GM12878 (cell line): ENCODE results near the gene RYR2. TPM values are rescaled to one million over a fixed set of nuclear protein-coding genes. Genes with fewer than 3 reads are reported as not detected.

Experiments
- ATAC-seq: fragments of 200-7000 bp; cut with Tn5 transposase; 3 replicates; pipeline ENCODE4 v1.9.1; 2020; ENCODE audit warnings: mild to moderate bottlenecking, moderate library complexity
- BruUV-seq: library from RNA; stranded (reverse); fragments of 400-500 nt; replicated peaks from 2 replicates; lab custom pipeline; 2021; lab: Mats Ljungman, UMichigan
- CTCF ChIA-PET: fragments of 300-600 bp; sonication (Branson Sonifier 250); formaldehyde crosslinking; extraction: SDS; loops from one replicate; lab custom pipeline; 2021; ENCODE audit warnings: inconsistent platforms; lab: Yijun Ruan, JAX
- POLR2A ChIA-PET: fragments of 350-600 bp; formaldehyde crosslinking; extraction: SDS; loops from one replicate; lab custom pipeline; 2021; ENCODE audit warnings: inconsistent platforms; lab: Charles Lee
- RAD21 ChIA-PET: fragments of 300-600 bp; sonication (Branson Sonifier 250); formaldehyde crosslinking; loops from one replicate; lab custom pipeline; 2023; ENCODE audit warnings: antibody characterized with exemption; ENCODE audit not compliant: unreplicated experiment; lab: Charles Lee
- SMC1A ChIA-PET: fragments of 300-600 bp; sonication (Branson Sonifier 250); formaldehyde crosslinking; loops from one replicate; lab custom pipeline; 2023; ENCODE audit not compliant: unreplicated experiment, uncharacterized antibody; lab: Charles Lee
- DNase-seq: peaks from one replicate; pipeline ENCODE4 v3.0.0-alpha.2; 2011; ENCODE audit warnings: low read depth, low spot score
- FAIRE-seq: peaks from 3 replicates; lab custom pipeline; 2011; peaks lifted over from hg19 to GRCh38; lab: Jason Lieb, UNC
- H2AFZ ChIP-seq: 2 replicates; pipeline ENCODE4 v1.6.0; 2011; ENCODE audit warnings: low read depth, low read length, control low read depth; ENCODE audit not compliant: control insufficient read depth
- H3K27ac ChIP-seq: 2 replicates; pipeline ENCODE4 v1.5.1; 2011; ENCODE audit warnings: control low read depth; ENCODE audit not compliant: control insufficient read depth, insufficient read depth
- H3K27me3 ChIP-seq, 2 experiments: replicated peaks in 1 of 2; 2 replicates each; pipeline versions ENCODE4 v1.6.0 to v1.6.1; 2011; ENCODE audit warnings: low read length in 1 of 2; ENCODE audit not compliant: control insufficient read depth in 2 of 2, insufficient read depth in 2 of 2
- H3K36me3 ChIP-seq, 2 experiments: 2 replicates each; pipeline ENCODE4 v1.5.1; 2011; ENCODE audit warnings: low read length in 1 of 2; ENCODE audit not compliant: control insufficient read depth in 2 of 2, insufficient read depth in 2 of 2
- H3K4me1 ChIP-seq: 2 replicates; pipeline ENCODE4 v1.6.1; 2011; ENCODE audit warnings: mild to moderate bottlenecking, low read length, moderate library complexity, mixed read lengths; ENCODE audit not compliant: control insufficient read depth, insufficient read depth
- H3K4me2 ChIP-seq: 2 replicates; pipeline ENCODE4 v1.6.0; 2011; ENCODE audit warnings: control low read depth; ENCODE audit not compliant: control insufficient read depth, insufficient read depth
- H3K4me3 ChIP-seq: fragments of 200-600 bp; sonication (generic); 2 replicates; pipeline ENCODE4 v1.5.1; 2016
- H3K79me2 ChIP-seq: 2 replicates; pipeline ENCODE4 v1.6.0; 2011; ENCODE audit warnings: low read length; ENCODE audit not compliant: control insufficient read depth, insufficient read depth
- H3K9ac ChIP-seq: 2 replicates; pipeline ENCODE4 v1.8.0; 2011; ENCODE audit warnings: low read length, control low read depth, mixed read lengths; ENCODE audit not compliant: control insufficient read depth, insufficient read depth
- H3K9me3 ChIP-seq: replicated peaks from 3 replicates; pipeline ENCODE4 v1.5.1; 2011; ENCODE audit warnings: mild to moderate bottlenecking, low read length; ENCODE audit not compliant: control insufficient read depth, insufficient read depth
- H4K20me1 ChIP-seq: 2 replicates; pipeline ENCODE4 v1.6.0; 2011; ENCODE audit not compliant: control insufficient read depth, insufficient read depth
- CBFB ChIP-seq: IDR thresholded peaks from 2 replicates; pipeline ENCODE4 v1.6.1; 2016; ENCODE audit warnings: antibody characterized with exemption, low read depth
- CBX5 ChIP-seq: sonication (generic); IDR thresholded peaks from 2 replicates; pipeline ENCODE4 v1.6.1; 2016; ENCODE audit warnings: low read depth, moderate library complexity, mild to moderate bottlenecking, inconsistent platforms
- E2F8 ChIP-seq: fragments of 450-650 bp; IDR thresholded peaks from 2 replicates; pipeline ENCODE4 v1.6.1; 2018; ENCODE audit warnings: mild to moderate bottlenecking, low read depth, moderate library complexity; ENCODE audit not compliant: partially characterized antibody
- GATAD2B ChIP-seq: fragments of 450-650 bp; conservative IDR thresholded peaks from 2 replicates; pipeline ENCODE4 v1.6.1; 2017; ENCODE audit warnings: low read depth, mild to moderate bottlenecking, moderate library complexity
- POU2F2 ChIP-seq: IDR thresholded peaks from 3 replicates; pipeline ENCODE4 v1.6.1; 2011; ENCODE audit warnings: low read depth, mild to moderate bottlenecking, low read length, borderline replicate concordance
- ZBED1 ChIP-seq: IDR thresholded peaks from 2 replicates; pipeline ENCODE4 v1.6.1; 2016; ENCODE audit warnings: borderline replicate concordance
- ZZZ3 ChIP-seq: IDR thresholded peaks from 2 replicates; pipeline ENCODE4 v1.6.1; 2011; ENCODE audit warnings: low read depth; ENCODE audit not compliant: control insufficient read depth, insufficient read length
- WGBS: methylation state at CpG from one replicate; pipeline ENCODE4 v1.1.6; 2016; ENCODE audit warnings: low lambda C conversion rate; ENCODE audit not compliant: insufficient replicate concordance, insufficient coverage; ENCODE audit errors: missing lambda C conversion rate; 5-methylcytosine and 5-hydroxymethylcytosine counted together
- in situ Hi-C: fragments of 300-500 bp; cut with MboI; formaldehyde crosslinking; loops from 9 replicates; pipeline ENCODE4 v1.14.3; 2018; ENCODE audit warnings: mixed read lengths
- intact Hi-C: fragments of 100-400 bp; cut with micrococcal nuclease; formaldehyde crosslinking; loops from one replicate; pipeline ENCODE4 v1.14.2; 2022; ENCODE audit not compliant: unreplicated experiment
- polyA plus RNA-seq, 11 experiments: library from polyadenylated mRNA; depleted of rRNA in 4 of 11; unstranded in 6 of 11; stranded (reverse) in 5 of 11; fragments of >200 nt; fragmentation: Nextera tagmentation in 4 of 11; fragmentation: Illumina TruSeq in 1 of 11; extraction: Ambion mirVana in 4 of 11; extraction: Trizol in 1 of 11; gene quantifications; 1 replicate in 1 of 11; 2 replicates in 10 of 11; pipeline versions ENCODE4 v1.2.1 to v1.2.3, GENCODE V29; 2011 to 2016; ENCODE audit warnings: inconsistent platforms in 2 of 11, missing spikeins in 2 of 11, low read depth in 1 of 11
- total RNA-seq, 4 experiments: library from RNA; depleted of rRNA in 3 of 4; stranded (reverse); fragments of >200 nt in 3 of 4; fragmentation: Illumina TruSeq in 1 of 4; extraction: Trizol in 1 of 4; gene quantifications; 2 replicates each; pipeline versions ENCODE4 v1.2.1 to v1.2.3, GENCODE V29; 2013 to 2021
- TF ChIP-seq, protein P1 (sequence below): fragments of 450-650 bp; IDR thresholded peaks from 2 replicates; pipeline ENCODE4 v1.6.1; 2014; ENCODE audit warnings: mild to moderate bottlenecking
- TF ChIP-seq, protein P2 (sequence below): IDR thresholded peaks from 2 replicates; pipeline ENCODE4 v1.6.1; 2012; ENCODE audit warnings: mild to moderate bottlenecking, low read depth, low read length

Gene RYR2
- total and polyA plus RNA-seq, 10 of the 15 experiments (the other 5 are each of a cell fraction or from before 2014, with no cell fraction given) = 0.01 to 0.04 TPM; not detected in 8

- no peak overlapping the region for H3K4me2 ChIP-seq
- BruUV-seq = no TSS peak
- ChIA-PET CTCF (no interaction called here), RAD21 (no interaction called here), SMC1A (interaction anchor here (1.2 kb wide), 1 partner anchor 33 kb away, joined by 3 read pairs; no protein-coding TSS in a partner anchor), POLR2A (no interaction called here)
- intact Hi-C loops (no loop called here), in situ Hi-C loops (no loop called here)
- TF ChIP-seq ZZZ3 (no peak), E2F8 (no peak), CBX5 (no peak), ZBED1 (no peak), POU2F2 (no peak), CBFB (no peak), GATAD2B (no peak)
- TF ChIP-seq, protein P1, sequence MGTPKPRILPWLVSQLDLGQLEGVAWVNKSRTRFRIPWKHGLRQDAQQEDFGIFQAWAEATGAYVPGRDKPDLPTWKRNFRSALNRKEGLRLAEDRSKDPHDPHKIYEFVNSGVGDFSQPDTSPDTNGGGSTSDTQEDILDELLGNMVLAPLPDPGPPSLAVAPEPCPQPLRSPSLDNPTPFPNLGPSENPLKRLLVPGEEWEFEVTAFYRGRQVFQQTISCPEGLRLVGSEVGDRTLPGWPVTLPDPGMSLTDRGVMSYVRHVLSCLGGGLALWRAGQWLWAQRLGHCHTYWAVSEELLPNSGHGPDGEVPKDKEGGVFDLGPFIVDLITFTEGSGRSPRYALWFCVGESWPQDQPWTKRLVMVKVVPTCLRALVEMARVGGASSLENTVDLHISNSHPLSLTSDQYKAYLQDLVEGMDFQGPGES = no peak
- TF ChIP-seq, protein P2, sequence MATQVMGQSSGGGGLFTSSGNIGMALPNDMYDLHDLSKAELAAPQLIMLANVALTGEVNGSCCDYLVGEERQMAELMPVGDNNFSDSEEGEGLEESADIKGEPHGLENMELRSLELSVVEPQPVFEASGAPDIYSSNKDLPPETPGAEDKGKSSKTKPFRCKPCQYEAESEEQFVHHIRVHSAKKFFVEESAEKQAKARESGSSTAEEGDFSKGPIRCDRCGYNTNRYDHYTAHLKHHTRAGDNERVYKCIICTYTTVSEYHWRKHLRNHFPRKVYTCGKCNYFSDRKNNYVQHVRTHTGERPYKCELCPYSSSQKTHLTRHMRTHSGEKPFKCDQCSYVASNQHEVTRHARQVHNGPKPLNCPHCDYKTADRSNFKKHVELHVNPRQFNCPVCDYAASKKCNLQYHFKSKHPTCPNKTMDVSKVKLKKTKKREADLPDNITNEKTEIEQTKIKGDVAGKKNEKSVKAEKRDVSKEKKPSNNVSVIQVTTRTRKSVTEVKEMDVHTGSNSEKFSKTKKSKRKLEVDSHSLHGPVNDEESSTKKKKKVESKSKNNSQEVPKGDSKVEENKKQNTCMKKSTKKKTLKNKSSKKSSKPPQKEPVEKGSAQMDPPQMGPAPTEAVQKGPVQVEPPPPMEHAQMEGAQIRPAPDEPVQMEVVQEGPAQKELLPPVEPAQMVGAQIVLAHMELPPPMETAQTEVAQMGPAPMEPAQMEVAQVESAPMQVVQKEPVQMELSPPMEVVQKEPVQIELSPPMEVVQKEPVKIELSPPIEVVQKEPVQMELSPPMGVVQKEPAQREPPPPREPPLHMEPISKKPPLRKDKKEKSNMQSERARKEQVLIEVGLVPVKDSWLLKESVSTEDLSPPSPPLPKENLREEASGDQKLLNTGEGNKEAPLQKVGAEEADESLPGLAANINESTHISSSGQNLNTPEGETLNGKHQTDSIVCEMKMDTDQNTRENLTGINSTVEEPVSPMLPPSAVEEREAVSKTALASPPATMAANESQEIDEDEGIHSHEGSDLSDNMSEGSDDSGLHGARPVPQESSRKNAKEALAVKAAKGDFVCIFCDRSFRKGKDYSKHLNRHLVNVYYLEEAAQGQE = no peak
- FAIRE-seq = no peak
- H3K27ac ChIP-seq = no peak overlapping the region
- no peaks in the 10 kb centered on the region for H3K36me3 ChIP-seq
- H4K20me1 ChIP-seq = no peaks in the 10 kb centered on the region
- DNase-seq = no peak
- no peak overlapping the region for H2AFZ ChIP-seq
- H3K9me3 ChIP-seq = no peaks in the 10 kb centered on the region
- no peak for ATAC-seq
- no peak overlapping the region for H3K9ac ChIP-seq
- H3K4me3 ChIP-seq = no peak overlapping the region
- no peaks in the 10 kb centered on the region for H3K79me2 ChIP-seq
- no peaks in the 10 kb centered on the region for H3K27me3 ChIP-seq
- no peaks in the 10 kb centered on the region for H3K4me1 ChIP-seq
- 24% methylated on average over 4 of the region's 4 CpGs for WGBS
Measured at GRCh38 chr1:237353918-237354317, 311.9 kb downstream of the RYR2 start.
